Skeletal muscle satellite cell (primary cell): ENCODE results near the gene C3orf20.

ENCODE experiments used
- H3K27me3 ChIP-seq: 2 replicates; pipeline ENCODE4 v1.7.0; 2013; ENCODE audit warnings: low read length; ENCODE audit not compliant: control insufficient read depth, insufficient read depth
- H3K36me3 ChIP-seq: 2 replicates; pipeline ENCODE4 v1.7.0; 2013; ENCODE audit warnings: mild to moderate bottlenecking, control low read depth, low read length; ENCODE audit not compliant: insufficient read depth
- H3K4me1 ChIP-seq: 2 replicates; pipeline ENCODE4 v1.7.0; 2013; ENCODE audit warnings: low read length; ENCODE audit not compliant: control insufficient read depth, insufficient read depth
- H3K4me2 ChIP-seq: 2 replicates; pipeline ENCODE4 v1.7.0; 2013; ENCODE audit warnings: mild to moderate bottlenecking, low read length
- H3K4me3 ChIP-seq: 2 replicates; pipeline ENCODE4 v1.7.0; 2013; ENCODE audit warnings: low read length
- H3K9ac ChIP-seq: 2 replicates; pipeline ENCODE4 v1.7.0; 2013; ENCODE audit warnings: mild to moderate bottlenecking, low read depth, low read length, moderate library complexity
- H3K9me3 ChIP-seq: replicated peaks from 2 replicates; pipeline ENCODE4 v1.7.0; 2013; ENCODE audit warnings: mild to moderate bottlenecking, control low read depth, low read length

C3orf20 gene

GRCh38 chr3:14770591-14770990 is 95.7 kb downstream of the C3orf20 start:
- H3K4me1 ChIP-seq = no peaks in the 10 kb centered on the region
- no peaks in the 10 kb centered on the region for H3K27me3 ChIP-seq
- no peaks in the 10 kb centered on the region for H3K9me3 ChIP-seq
- H3K4me2 ChIP-seq = no peak overlapping the region
- no peak overlapping the region for H3K9ac ChIP-seq
- H3K4me3 ChIP-seq = no peak overlapping the region
- no peaks in the 10 kb centered on the region for H3K36me3 ChIP-seq

GRCh38 chr3:14771593-14772497 is 96.9 kb downstream of the C3orf20 start:
- no peaks in the 10 kb centered on the region for H3K4me1 ChIP-seq
- H3K27me3 ChIP-seq = no peaks in the 10 kb centered on the region
- no peaks in the 10 kb centered on the region for H3K9me3 ChIP-seq
- no peak overlapping the region for H3K4me2 ChIP-seq
- no peaks in the 10 kb centered on the region for H3K36me3 ChIP-seq
- H3K4me3 ChIP-seq = no peak overlapping the region
- H3K9ac ChIP-seq = no peak overlapping the region

GRCh38 chr3:14772533-14773138 is 97.7 kb downstream of the C3orf20 start:
- Histone ChIP-seq H3K4me1 (no peaks in the 10 kb centered on the region), H3K9me3 (no peaks in the 10 kb centered on the region), H3K36me3 (no peaks in the 10 kb centered on the region), H3K9ac (no peak overlapping the region), H3K4me2 (no peak overlapping the region), H3K27me3 (no peaks in the 10 kb centered on the region), H3K4me3 (no peak overlapping the region)

- H3K27me3 ChIP-seq = no peaks in the 10 kb centered on the region
- no peak overlapping the region for H3K4me2 ChIP-seq
- no peaks in the 10 kb centered on the region for H3K9me3 ChIP-seq
- H3K4me1 ChIP-seq = no peaks in the 10 kb centered on the region
- no peak overlapping the region for H3K9ac ChIP-seq
- no peak overlapping the region for H3K4me3 ChIP-seq
- H3K36me3 ChIP-seq = no peaks in the 10 kb centered on the region
These were observed 98.3 kb downstream of the C3orf20 start for GRCh38 chr3:14773281-14773680.

- H3K36me3 ChIP-seq = no peaks in the 10 kb centered on the region
- H3K27me3 ChIP-seq = no peaks in the 10 kb centered on the region
- no peaks in the 10 kb centered on the region for H3K9me3 ChIP-seq
- no peak overlapping the region for H3K9ac ChIP-seq
- no peak overlapping the region for H3K4me2 ChIP-seq
- no peak overlapping the region for H3K4me3 ChIP-seq
- H3K4me1 ChIP-seq = no peaks in the 10 kb centered on the region
These were observed 98.8 kb downstream of the C3orf20 start for GRCh38 chr3:14773691-14774128.

GRCh38 chr3:14774431-14774830 is 99.5 kb downstream of the C3orf20 start:
- Histone ChIP-seq H3K9me3 (no peaks in the 10 kb centered on the region), H3K9ac (no peak overlapping the region), H3K4me3 (no peak overlapping the region), H3K4me2 (no peak overlapping the region), H3K36me3 (no peaks in the 10 kb centered on the region), H3K27me3 (no peaks in the 10 kb centered on the region), H3K4me1 (no peaks in the 10 kb centered on the region)

- no peaks in the 10 kb centered on the region for H3K27me3 ChIP-seq
- H3K9ac ChIP-seq = no peak overlapping the region
- no peak overlapping the region for H3K4me2 ChIP-seq
- no peaks in the 10 kb centered on the region for H3K4me1 ChIP-seq
- H3K9me3 ChIP-seq = no peaks in the 10 kb centered on the region
- no peaks in the 10 kb centered on the region for H3K36me3 ChIP-seq
- H3K4me3 ChIP-seq = no peak overlapping the region
These were observed 100.1 kb downstream of the C3orf20 start for GRCh38 chr3:14775011-14775410.

- no peak overlapping the region for H3K4me3 ChIP-seq
- no peak overlapping the region for H3K9ac ChIP-seq
- no peaks in the 10 kb centered on the region for H3K36me3 ChIP-seq
- H3K4me1 ChIP-seq = no peaks in the 10 kb centered on the region
- H3K9me3 ChIP-seq = no peaks in the 10 kb centered on the region
- no peaks in the 10 kb centered on the region for H3K27me3 ChIP-seq
- no peak overlapping the region for H3K4me2 ChIP-seq
These were observed 100.6 kb downstream of the C3orf20 start for GRCh38 chr3:14775563-14775962.

- H3K9me3 ChIP-seq = no peaks in the 10 kb centered on the region
- no peaks in the 10 kb centered on the region for H3K4me1 ChIP-seq
- H3K36me3 ChIP-seq = no peaks in the 10 kb centered on the region
- no peaks in the 10 kb centered on the region for H3K27me3 ChIP-seq
- H3K4me3 ChIP-seq = no peak overlapping the region
- H3K9ac ChIP-seq = no peak overlapping the region
- no peak overlapping the region for H3K4me2 ChIP-seq
These were observed 104.2 kb downstream of the C3orf20 start for GRCh38 chr3:14779069-14779685.

- Histone ChIP-seq H3K36me3 (no peaks in the 10 kb centered on the region), H3K4me2 (no peak overlapping the region), H3K4me1 (no peaks in the 10 kb centered on the region), H3K27me3 (no peaks in the 10 kb centered on the region), H3K9me3 (no peaks in the 10 kb centered on the region), H3K9ac (no peak overlapping the region), H3K4me3 (no peak overlapping the region)
These were observed 106.1 kb downstream of the C3orf20 start for GRCh38 chr3:14780927-14781507.

- Histone ChIP-seq H3K4me3 (no peak overlapping the region), H3K9ac (no peak overlapping the region), H3K4me2 (no peak overlapping the region), H3K9me3 (no peaks in the 10 kb centered on the region), H3K4me1 (no peaks in the 10 kb centered on the region), H3K36me3 (no peaks in the 10 kb centered on the region), H3K27me3 (no peaks in the 10 kb centered on the region)
These were observed 108.6 kb downstream of the C3orf20 start for GRCh38 chr3:14783480-14784086.
